NCI-H2029 (cell line): Measurements from ENCODE around the gene COL11A1.
"Not testable (repeated sequence)": the region's sequence is repeated elsewhere in the genome, so short reads cannot be mapped to it uniquely, and the experiment has no call there.

Source experiments
- DNase-seq: peaks from one replicate; lab custom pipeline; 2025; lab: John Stamatoyannopoulos, UW

Gene COL11A1

GRCh38 chr1:103108376-103109150 lies at the start of gene COL11A1:
Gene COL11A1 (minus strand): TSS chr1:103108522. CDS start chr1:103108178, 344 bp downstream.
- DNase-seq = no peak

GRCh38 chr1:103156966-103157365 lies 48.6 kb upstream of the COL11A1 start:
- no peak for DNase-seq

GRCh38 chr1:103146166-103146565 lies 37.8 kb upstream of the COL11A1 start:
- DNase-seq = no peak

- no peak for DNase-seq
Observed at GRCh38 chr1:103145449-103145848, 37.1 kb upstream of the COL11A1 start.

- DNase-seq = no peak
Observed at GRCh38 chr1:103144681-103145080, 36.4 kb upstream of the COL11A1 start.

GRCh38 chr1:103142461-103142860 lies 34.1 kb upstream of the COL11A1 start:
- no peak for DNase-seq

GRCh38 chr1:103129796-103130195 lies 21.5 kb upstream of the COL11A1 start:
- no peak for DNase-seq

- DNase-seq = no peak
Observed at GRCh38 chr1:103129255-103129654, 20.9 kb upstream of the COL11A1 start.

GRCh38 chr1:103128256-103128655 lies 19.9 kb upstream of the COL11A1 start:
- not testable (repeated sequence) for DNase-seq

GRCh38 chr1:103125219-103125618 lies 16.9 kb upstream of the COL11A1 start:
- DNase-seq = no peak

- no peak for DNase-seq
Observed at GRCh38 chr1:103122983-103123720, 14.8 kb upstream of the COL11A1 start.

- DNase-seq = no peak
Observed at GRCh38 chr1:103120981-103121380, 12.7 kb upstream of the COL11A1 start.

GRCh38 chr1:103112546-103112945 lies 4.2 kb upstream of the COL11A1 start:
- DNase-seq = no peak

- no peak for DNase-seq
Observed at GRCh38 chr1:103111926-103112325, 3.6 kb upstream of the COL11A1 start.

GRCh38 chr1:103110701-103111100 lies 2.4 kb upstream of the COL11A1 start:
- no peak for DNase-seq

- DNase-seq = no peak
Observed at GRCh38 chr1:103109311-103109920, 1.1 kb upstream of the COL11A1 start.

GRCh38 chr1:103107741-103108375 lies 464 bp downstream of the COL11A1 start:
- DNase-seq = no peak

GRCh38 chr1:103106426-103107341 lies 1.6 kb downstream of the COL11A1 start:
- DNase-seq = no peak

GRCh38 chr1:103101399-103101798 lies 6.9 kb downstream of the COL11A1 start:
- no peak for DNase-seq

- no peak for DNase-seq
Observed at GRCh38 chr1:103089221-103089620, 19.1 kb downstream of the COL11A1 start.

- no peak for DNase-seq
Observed at GRCh38 chr1:103087256-103087655, 21.1 kb downstream of the COL11A1 start.
